Measurements from ENCODE around the gene SERPINB10.

Gene SERPINB10

GRCh38 chr18:63887424-63887823 is 20.3 kb upstream of the SERPINB10 start, which contains the start of gene SERPINB2:
TSS of gene SERPINB2 (plus strand) at chr18:63887705. CDS start at chr18:63891445, 3,740 bp downstream.
- H2AFZ ChIP-seq (ENCODE audit: low read depth, low read length): no peak within 1 kb of the TSS
- H2BK5ac ChIP-seq (ENCODE audit: low read depth, low read length, poor library complexity, severe bottlenecking): no peak within 1 kb of the TSS
- no peak within 1 kb of the TSS for H3K18ac ChIP-seq (ENCODE audit: low read depth in 1 of 2, low read length in 2 of 2)
- H3K4ac ChIP-seq (ENCODE audit: low read depth in 1 of 2, low read length in 2 of 2): no peak within 1 kb of the TSS
- no peak within 1 kb of the TSS for H2BK120ac ChIP-seq (ENCODE audit: low read depth, low read length)
- H3K36me3 ChIP-seq (ENCODE audit: control insufficient read depth in 1 of 2, insufficient read depth in 2 of 2, low read depth in 1 of 2, low read length in 2 of 2): no peaks in the 10 kb centered on the region
- peaks cover 2% of the 10 kb centered on the region for H3K4me1 ChIP-seq (ENCODE audit: control insufficient read depth, insufficient read depth, low read depth, low read length)
- no peak within 1 kb of the TSS for H3K27ac ChIP-seq (ENCODE audit: low read length, poor library complexity, severe bottlenecking)
- peak within 1 kb of the TSS in 1 of 2 experiments; percentile 15 for H3K4me3 ChIP-seq (ENCODE audit: insufficient read depth in 1 of 2, low read depth in 1 of 2, low read length in 2 of 2)
- H3K9me3 ChIP-seq (ENCODE audit: control insufficient read depth, low read length): no peaks in the 10 kb centered on the region
- no CpG with 5 or more reads among the region's 1 CpG for WGBS
- peak within 1 kb of the TSS; percentile 33 for H3K9ac ChIP-seq (ENCODE audit: low read length)
- no peak for DNase-seq
- no peak within 1 kb of the TSS for H3K23ac ChIP-seq (ENCODE audit: low read length in 2 of 2)
- H3K27me3 ChIP-seq (ENCODE audit: control insufficient read depth in 1 of 2, insufficient read depth in 1 of 2, low read length in 2 of 2): no peaks in the 10 kb centered on the region
- no peak within 1 kb of the TSS for H2BK12ac ChIP-seq (ENCODE audit: low read length in 2 of 2)
- no peak within 1 kb of the TSS for H4K91ac ChIP-seq (ENCODE audit: low read length)
- no peak within 1 kb of the TSS for H4K8ac ChIP-seq (ENCODE audit: low read length)
- no peak within 1 kb of the TSS for H3K4me2 ChIP-seq (ENCODE audit: low read length, poor library complexity, severe bottlenecking)
- no peaks in the 10 kb centered on the region for H3K79me1 ChIP-seq (replicated peaks; ENCODE audit: low read length, poor library complexity, severe bottlenecking)
- no peak within 1 kb of the TSS for H3K14ac ChIP-seq (ENCODE audit: low read length in 2 of 2)
- no peak within 1 kb of the TSS for H2BK15ac ChIP-seq (ENCODE audit: low read depth, poor library complexity, severe bottlenecking)
- no peak within 1 kb of the TSS for H2AK5ac ChIP-seq (ENCODE audit: low read length, severe bottlenecking)

DNA sequence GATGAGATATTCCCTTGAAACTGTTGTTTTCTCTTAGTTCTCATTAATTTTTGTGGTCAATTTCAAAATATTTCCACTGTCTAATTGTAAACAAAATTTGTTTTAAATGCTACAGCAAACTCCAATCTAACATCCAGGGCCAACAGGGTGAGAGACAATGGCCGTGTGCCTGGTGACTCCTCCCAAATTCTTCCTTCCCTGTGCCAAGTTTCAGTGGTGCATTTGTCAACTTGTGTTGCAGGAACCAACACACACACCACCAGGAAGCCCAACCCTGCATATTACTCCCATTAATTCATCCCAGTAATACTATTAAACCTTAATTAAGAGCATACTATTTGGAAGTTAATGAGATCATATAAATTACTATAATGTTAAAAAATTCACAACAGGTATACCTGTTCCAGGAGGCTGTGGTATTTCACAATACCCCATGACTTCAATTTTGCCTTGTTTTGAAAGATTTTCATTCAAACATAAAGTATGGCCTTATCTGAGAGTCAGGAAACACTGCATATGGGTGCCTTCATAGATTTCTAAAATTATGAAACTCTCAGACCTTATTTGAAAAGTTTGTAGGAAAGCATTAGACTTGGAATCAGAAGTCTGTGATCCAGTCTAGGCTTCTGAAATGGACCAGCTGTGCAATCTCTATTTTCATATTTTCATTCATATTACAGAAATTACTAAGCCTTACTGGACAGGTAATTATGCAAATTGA is 19.1 kb upstream of the SERPINB10 start:
- H3K4me2 ChIP-seq (ENCODE audit: low read length, poor library complexity, severe bottlenecking): no peak overlapping the region
- no peak overlapping the region for H2BK5ac ChIP-seq (ENCODE audit: low read depth, low read length, poor library complexity, severe bottlenecking)
- no peak overlapping the region for H3K18ac ChIP-seq (ENCODE audit: low read depth in 1 of 2, low read length in 2 of 2)
- H2BK12ac ChIP-seq (ENCODE audit: low read length in 2 of 2): no peak overlapping the region
- no peak overlapping the region for H3K4ac ChIP-seq (ENCODE audit: low read depth in 1 of 2, low read length in 2 of 2)
- no peak for DNase-seq
- no peaks in the 10 kb centered on the region for H3K36me3 ChIP-seq (ENCODE audit: control insufficient read depth in 1 of 2, insufficient read depth in 2 of 2, low read depth in 1 of 2, low read length in 2 of 2)
- H4K91ac ChIP-seq (ENCODE audit: low read length): no peak overlapping the region
- no peaks in the 10 kb centered on the region for H3K27me3 ChIP-seq (ENCODE audit: control insufficient read depth in 1 of 2, insufficient read depth in 1 of 2, low read length in 2 of 2)
- no peak overlapping the region for H2BK120ac ChIP-seq (ENCODE audit: low read depth, low read length)
- no peak overlapping the region for H2AFZ ChIP-seq (ENCODE audit: low read depth, low read length)
- H3K27ac ChIP-seq (ENCODE audit: low read length, poor library complexity, severe bottlenecking): no peak overlapping the region
- H3K4me3 ChIP-seq (ENCODE audit: insufficient read depth in 1 of 2, low read depth in 1 of 2, low read length in 2 of 2): peak overlapping the region in 1 of 2 experiments; percentile 15
- no peak overlapping the region for H2BK15ac ChIP-seq (ENCODE audit: low read depth, poor library complexity, severe bottlenecking)
- no peaks in the 10 kb centered on the region for H3K79me1 ChIP-seq (replicated peaks; ENCODE audit: low read length, poor library complexity, severe bottlenecking)
- H3K14ac ChIP-seq (ENCODE audit: low read length in 2 of 2): no peak overlapping the region
- no peak overlapping the region for H4K8ac ChIP-seq (ENCODE audit: low read length)
- 74% methylated on average over 1 of the region's 1 CpG for WGBS
- peak overlapping the region; percentile 33 for H3K9ac ChIP-seq (ENCODE audit: low read length)
- no peaks in the 10 kb centered on the region for H3K4me1 ChIP-seq (ENCODE audit: control insufficient read depth, insufficient read depth, low read depth, low read length)
- H2AK5ac ChIP-seq (ENCODE audit: low read length, severe bottlenecking): no peak overlapping the region
- no peaks in the 10 kb centered on the region for H3K9me3 ChIP-seq (ENCODE audit: control insufficient read depth, low read length)
- no peak overlapping the region for H3K23ac ChIP-seq (ENCODE audit: low read length in 2 of 2)

DNA sequence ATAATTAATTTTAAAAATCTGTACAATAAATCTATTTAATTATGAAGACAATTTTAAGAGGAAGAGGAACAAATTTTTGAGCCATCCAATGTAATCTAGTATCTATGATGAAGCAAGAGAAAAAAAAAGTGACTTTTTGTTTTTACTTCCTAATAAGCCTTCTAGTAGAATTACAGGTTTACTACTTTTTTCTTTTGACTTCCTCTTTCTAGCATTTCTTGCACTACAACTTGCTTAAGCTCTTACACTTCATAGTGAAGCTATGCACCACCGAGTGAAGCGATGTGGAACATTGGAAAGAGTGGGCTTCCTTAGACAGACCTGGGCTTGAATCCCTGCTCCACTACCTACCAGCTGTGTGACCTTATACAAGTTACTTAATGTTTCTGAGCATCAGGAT is 18.1 kb upstream of the SERPINB10 start:
- Histone ChIP-seq H3K9me3 (ENCODE audit: control insufficient read depth, low read length) (no peaks in the 10 kb centered on the region), H3K23ac (ENCODE audit: low read length in 2 of 2) (no peak overlapping the region), H2BK15ac (ENCODE audit: low read depth, poor library complexity, severe bottlenecking) (no peak overlapping the region), H2BK12ac (ENCODE audit: low read length in 2 of 2) (no peak overlapping the region), H3K4me3 (ENCODE audit: insufficient read depth in 1 of 2, low read depth in 1 of 2, low read length in 2 of 2) (no peak overlapping the region), H3K9ac (ENCODE audit: low read length) (no peak overlapping the region), H3K4me2 (ENCODE audit: low read length, poor library complexity, severe bottlenecking) (no peak overlapping the region), H2BK120ac (ENCODE audit: low read depth, low read length) (no peak overlapping the region), H3K27ac (ENCODE audit: low read length, poor library complexity, severe bottlenecking) (no peak overlapping the region), H4K8ac (ENCODE audit: low read length) (no peak overlapping the region), H3K14ac (ENCODE audit: low read length in 2 of 2) (no peak overlapping the region), H2BK5ac (ENCODE audit: low read depth, low read length, poor library complexity, severe bottlenecking) (no peak overlapping the region), H3K18ac (ENCODE audit: low read depth in 1 of 2, low read length in 2 of 2) (no peak overlapping the region), H2AK5ac (ENCODE audit: low read length, severe bottlenecking) (no peak overlapping the region), H3K79me1 (replicated peaks; ENCODE audit: low read length, poor library complexity, severe bottlenecking) (no peaks in the 10 kb centered on the region), H3K4me1 (ENCODE audit: control insufficient read depth, insufficient read depth, low read depth, low read length) (no peaks in the 10 kb centered on the region), H3K27me3 (ENCODE audit: control insufficient read depth in 1 of 2, insufficient read depth in 1 of 2, low read length in 2 of 2) (no peaks in the 10 kb centered on the region), H4K91ac (ENCODE audit: low read length) (no peak overlapping the region), H2AFZ (ENCODE audit: low read depth, low read length) (no peak overlapping the region), H3K36me3 (ENCODE audit: control insufficient read depth in 1 of 2, insufficient read depth in 2 of 2, low read depth in 1 of 2, low read length in 2 of 2) (no peaks in the 10 kb centered on the region), H3K4ac (ENCODE audit: low read depth in 1 of 2, low read length in 2 of 2) (no peak overlapping the region)
- DNase-seq: no peak
- WGBS: 100% methylated on average over 2 of the region's 2 CpGs

- peaks cover 0 to 2% of the 10 kb centered on the region in 2 experiments for H3K36me3 ChIP-seq (ENCODE audit: control insufficient read depth in 1 of 2, insufficient read depth in 2 of 2, low read depth in 1 of 2, low read length in 2 of 2)
- no peaks in the 10 kb centered on the region for H3K79me1 ChIP-seq (replicated peaks; ENCODE audit: low read length, poor library complexity, severe bottlenecking)
- no peaks in the 10 kb centered on the region for H3K4me1 ChIP-seq (ENCODE audit: control insufficient read depth, insufficient read depth, low read depth, low read length)
- H3K23ac ChIP-seq (ENCODE audit: low read length in 2 of 2): no peak overlapping the region
- no peak overlapping the region for H2BK120ac ChIP-seq (ENCODE audit: low read depth, low read length)
- no peak overlapping the region for H4K8ac ChIP-seq (ENCODE audit: low read length)
- no peak overlapping the region for H2BK5ac ChIP-seq (ENCODE audit: low read depth, low read length, poor library complexity, severe bottlenecking)
- H3K4me2 ChIP-seq (ENCODE audit: low read length, poor library complexity, severe bottlenecking): no peak overlapping the region
- no peak overlapping the region for H3K4ac ChIP-seq (ENCODE audit: low read depth in 1 of 2, low read length in 2 of 2)
- no peak overlapping the region for H2BK12ac ChIP-seq (ENCODE audit: low read length in 2 of 2)
- no peak overlapping the region for H4K91ac ChIP-seq (ENCODE audit: low read length)
- no peak overlapping the region for H3K27ac ChIP-seq (ENCODE audit: low read length, poor library complexity, severe bottlenecking)
- no peak overlapping the region for H2BK15ac ChIP-seq (ENCODE audit: low read depth, poor library complexity, severe bottlenecking)
- H3K27me3 ChIP-seq (ENCODE audit: control insufficient read depth in 1 of 2, insufficient read depth in 1 of 2, low read length in 2 of 2): no peaks in the 10 kb centered on the region
- H3K9ac ChIP-seq (ENCODE audit: low read length): no peak overlapping the region
- no peak overlapping the region for H2AK5ac ChIP-seq (ENCODE audit: low read length, severe bottlenecking)
- H3K4me3 ChIP-seq (ENCODE audit: insufficient read depth in 1 of 2, low read depth in 1 of 2, low read length in 2 of 2): no peak overlapping the region
- WGBS: 86% methylated on average over 6 of the region's 6 CpGs
- DNase-seq: no peak
- H3K14ac ChIP-seq (ENCODE audit: low read length in 2 of 2): peak overlapping the region in 1 of 2 experiments; percentile 7
- H3K9me3 ChIP-seq (ENCODE audit: control insufficient read depth, low read length): no peaks in the 10 kb centered on the region
- H2AFZ ChIP-seq (ENCODE audit: low read depth, low read length): no peak overlapping the region
- no peak overlapping the region for H3K18ac ChIP-seq (ENCODE audit: low read depth in 1 of 2, low read length in 2 of 2)
Measured at GRCh38 chr18:63890237-63890949, 17.4 kb upstream of the SERPINB10 start.
